ENCODE measurements around the gene MAPRE2.
"Not testable (repeated sequence)": the region's sequence is repeated elsewhere in the genome, so short reads cannot be mapped to it uniquely, and the experiment has no call there.

The MAPRE2 gene

DNA sequence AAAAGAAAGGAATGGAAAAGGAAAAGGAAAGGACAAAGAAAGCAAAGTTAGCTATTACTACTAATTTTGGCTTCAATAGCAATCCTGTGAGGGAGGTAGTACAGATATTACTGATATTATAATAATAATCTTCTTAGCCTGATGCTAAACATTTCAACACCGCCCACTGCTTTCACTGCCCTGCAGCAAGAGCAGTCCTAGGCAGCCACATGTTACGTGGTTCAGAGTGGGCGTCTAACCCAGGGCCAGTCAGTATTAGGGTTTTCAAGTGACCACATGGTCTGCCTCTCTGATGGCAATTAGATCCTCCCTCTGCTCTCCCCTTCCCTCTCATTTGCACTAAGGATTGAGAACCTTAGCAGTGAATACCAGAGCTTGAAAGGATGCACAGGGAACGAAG lies 116.0 kb downstream of the MAPRE2 start:
- no peak for DNase-seq

DNA sequence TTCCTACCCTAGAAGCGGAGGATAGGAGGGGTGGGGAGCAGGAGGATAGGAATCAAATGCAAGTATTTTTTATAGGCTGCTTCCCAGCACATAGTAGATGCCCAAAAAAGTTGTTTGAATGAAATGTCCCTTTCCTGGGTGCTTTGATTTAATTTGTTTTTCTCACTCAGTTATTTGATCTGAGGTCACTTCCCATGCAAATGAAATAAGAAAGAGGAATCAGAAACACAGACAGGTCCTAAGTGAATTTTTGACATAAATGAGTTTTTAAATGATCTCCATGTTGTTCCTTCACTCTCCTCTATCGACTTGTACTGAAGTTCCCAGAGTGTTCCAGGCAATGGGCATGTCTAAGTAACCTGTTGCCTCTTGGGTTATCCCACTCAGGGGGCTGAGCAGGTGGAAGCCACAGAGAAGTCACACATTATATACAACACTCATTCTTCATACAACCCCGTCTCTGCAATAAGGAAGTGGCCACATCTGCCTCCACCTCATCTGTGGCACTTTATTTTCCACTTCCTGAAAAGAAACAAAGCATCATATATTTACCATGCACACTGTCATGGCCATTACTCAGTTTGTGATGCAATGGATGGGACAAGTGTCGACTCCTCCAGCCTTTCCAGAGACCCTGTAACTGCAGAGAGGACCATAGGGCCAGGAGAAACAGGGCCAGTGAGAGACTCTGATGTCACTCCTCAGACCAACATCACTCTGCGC lies 117.7 kb downstream of the MAPRE2 start:
- DNase-seq, result no peak

DNA sequence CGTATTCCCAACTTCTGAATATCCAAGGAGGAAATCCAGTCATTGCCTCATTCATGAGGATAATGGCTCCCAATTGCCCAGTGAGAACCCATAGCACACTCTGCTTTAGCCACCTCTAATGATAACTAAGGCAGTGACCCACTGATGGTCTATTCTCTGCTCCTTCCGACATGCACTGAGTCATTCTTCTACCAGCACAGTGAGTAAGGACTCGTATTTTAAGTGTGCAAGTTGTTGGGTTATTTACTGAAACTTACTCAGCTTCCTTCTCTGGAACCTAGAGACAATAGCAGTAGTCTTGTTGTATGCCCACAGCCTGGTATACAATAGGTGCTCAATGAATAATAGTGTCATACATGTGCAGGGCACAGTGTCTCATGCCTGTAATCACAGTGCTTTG lies 118.6 kb downstream of the MAPRE2 start:
- no peak for DNase-seq

DNA sequence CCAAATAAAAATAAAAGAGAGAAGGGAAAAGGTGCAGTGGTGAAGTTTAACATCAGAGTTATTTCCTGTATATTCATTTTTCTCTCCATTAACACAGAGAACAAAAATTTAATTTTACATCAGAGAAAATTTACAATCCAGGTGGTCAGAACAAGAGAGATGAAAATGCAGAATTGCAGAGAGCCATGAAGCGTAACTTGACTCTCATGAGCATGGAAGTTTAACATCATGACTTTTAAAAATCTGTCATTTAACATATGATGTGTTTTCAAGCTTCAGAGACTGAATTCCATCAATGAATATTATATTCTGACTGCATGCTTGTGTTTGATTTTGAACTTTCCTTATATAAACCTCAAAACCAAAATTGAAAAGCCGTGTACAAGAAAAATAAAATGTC lies 120.3 kb downstream of the MAPRE2 start:
- no peak for DNase-seq

DNA sequence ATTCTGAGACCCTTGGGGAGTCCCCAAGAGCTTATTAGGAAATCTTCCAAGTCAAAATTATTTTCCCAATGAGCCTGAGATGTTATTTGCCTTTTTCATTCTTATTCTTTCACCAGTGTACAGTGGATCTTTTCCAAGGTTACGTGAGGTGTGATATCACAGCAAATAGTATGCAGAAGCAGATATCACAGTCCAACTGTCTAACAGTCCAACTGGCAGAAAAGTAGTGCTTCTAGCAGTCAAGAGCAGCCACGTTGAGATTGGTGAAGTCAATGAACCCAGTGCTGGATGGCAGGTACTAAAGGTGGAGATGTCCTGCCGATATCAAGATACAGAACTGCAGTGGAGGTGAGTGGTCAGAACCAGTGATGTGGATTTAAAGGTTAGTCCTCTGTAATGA lies 120.7 kb downstream of the MAPRE2 start:
- no peak for DNase-seq

DNA sequence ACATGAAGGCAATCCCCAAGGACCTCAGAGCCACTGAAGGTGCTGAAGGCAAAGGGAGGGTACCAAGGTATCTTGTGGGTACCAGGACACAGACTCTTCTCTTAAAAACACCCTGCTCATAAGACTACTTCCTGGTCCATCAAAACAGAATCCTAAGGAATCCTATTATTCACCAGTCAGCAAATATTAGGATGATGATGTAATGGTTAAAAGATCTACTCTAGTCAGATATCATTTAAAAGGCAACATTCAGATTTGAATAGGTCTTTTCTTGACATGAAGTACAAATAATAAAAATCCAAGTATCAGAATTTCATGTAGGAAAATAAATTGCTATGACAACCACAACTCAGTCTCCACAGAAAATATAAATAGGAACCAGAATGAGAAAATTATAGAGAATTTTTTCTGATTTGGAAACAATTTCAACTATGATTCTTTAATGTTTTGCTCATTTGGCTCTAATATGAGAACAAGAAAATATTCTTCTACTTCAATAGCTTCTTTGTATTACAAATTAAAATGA lies 121.9 kb downstream of the MAPRE2 start:
- no peak for DNase-seq

DNA sequence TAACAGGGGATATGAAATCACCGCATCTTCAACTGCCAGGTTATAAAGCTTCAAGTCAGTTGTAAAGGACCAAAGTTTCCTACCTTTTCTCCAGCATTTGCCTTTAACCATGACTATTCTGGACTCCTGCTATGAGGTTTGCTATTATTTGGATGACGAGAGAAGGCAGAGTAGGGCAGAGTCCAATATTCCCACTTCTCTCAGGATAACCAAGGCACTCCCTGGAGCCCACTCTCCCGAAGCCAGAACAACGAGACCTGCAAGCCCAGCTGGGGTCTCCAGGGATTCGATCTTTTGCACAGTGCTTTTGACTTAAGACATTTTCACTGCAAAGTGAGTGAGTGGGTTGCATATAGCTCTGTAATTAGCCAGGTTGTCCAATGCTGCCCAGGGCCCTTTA lies 122.5 kb downstream of the MAPRE2 start:
- no peak for DNase-seq

DNA sequence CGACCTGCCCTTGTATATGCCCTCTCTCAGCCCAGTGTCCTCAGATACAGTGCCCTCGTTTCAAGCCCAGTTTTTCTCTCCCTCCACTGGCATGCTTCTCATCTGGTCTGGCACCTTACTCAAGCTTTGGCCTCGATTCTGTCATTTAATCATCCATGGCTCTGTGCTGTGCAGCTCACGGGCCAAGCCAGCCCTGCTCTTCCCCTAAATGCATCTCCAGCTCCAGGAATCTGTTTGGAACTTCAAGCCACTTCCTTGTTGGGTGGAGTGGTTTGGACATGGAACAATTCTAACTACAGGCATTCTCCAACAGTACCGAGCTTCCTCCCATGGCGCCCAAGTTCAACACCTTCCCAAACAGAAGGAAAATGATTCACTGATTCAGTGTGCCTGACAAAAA lies 122.9 kb downstream of the MAPRE2 start:
- DNase-seq, result no peak

DNA sequence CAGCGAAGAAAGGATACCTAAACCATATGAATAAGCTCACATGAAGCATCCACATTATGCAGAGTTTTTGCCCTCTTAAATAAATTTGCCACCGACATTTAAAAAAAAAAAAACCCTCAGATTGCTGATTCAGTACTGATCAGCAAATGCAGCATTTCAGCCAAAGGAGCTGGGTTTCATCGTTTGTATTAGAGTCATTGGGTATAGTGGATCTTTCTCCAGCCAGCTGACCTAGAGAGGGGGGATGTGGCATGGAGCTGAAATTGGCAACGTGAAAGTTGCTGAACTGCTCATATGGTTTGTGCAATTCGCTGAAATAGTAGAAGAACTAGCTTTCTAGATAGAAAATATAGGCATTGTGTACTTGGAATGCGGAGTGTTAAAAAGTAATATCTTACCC lies 126.1 kb downstream of the MAPRE2 start:
- DNase-seq, result no peak

DNA sequence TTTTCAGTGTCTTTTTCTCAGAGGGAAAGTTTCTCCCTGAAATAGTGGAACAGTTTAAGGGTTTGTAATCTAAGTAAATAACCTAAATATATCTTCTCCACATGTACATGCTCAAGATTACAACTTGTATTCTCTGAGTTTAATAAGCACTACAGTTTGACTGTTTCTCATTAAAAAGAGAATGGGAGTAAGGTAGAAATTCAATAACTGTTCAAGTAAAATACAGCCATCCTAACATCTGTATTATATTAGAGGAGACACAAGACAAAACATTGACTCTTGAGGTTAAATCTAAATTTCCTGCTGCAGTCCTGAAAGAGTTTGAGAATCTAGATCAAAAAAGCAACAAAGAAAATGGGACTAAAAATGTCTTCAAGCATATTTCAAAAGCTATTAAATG lies 126.6 kb downstream of the MAPRE2 start:
- DNase-seq, result no peak

DNA sequence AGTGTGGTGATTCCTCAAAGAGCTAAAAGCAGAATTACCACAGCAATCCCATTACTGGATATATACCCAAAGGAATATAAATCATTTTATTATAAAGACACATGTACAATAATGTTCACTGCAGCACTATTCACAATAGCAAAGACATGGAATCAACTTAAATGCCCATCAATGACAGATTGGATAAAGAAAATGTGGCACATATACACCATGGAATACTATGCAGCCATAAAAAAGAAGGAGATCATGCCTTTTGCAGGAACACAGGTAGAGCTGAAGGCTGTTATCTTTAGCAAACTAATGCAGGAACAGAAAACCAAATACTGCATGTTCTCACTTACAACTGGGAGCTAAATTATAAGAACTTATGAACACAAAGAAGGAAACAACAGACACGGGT lies 129.1 kb downstream of the MAPRE2 start:
- DNase-seq, result not testable (repeated sequence)

DNA sequence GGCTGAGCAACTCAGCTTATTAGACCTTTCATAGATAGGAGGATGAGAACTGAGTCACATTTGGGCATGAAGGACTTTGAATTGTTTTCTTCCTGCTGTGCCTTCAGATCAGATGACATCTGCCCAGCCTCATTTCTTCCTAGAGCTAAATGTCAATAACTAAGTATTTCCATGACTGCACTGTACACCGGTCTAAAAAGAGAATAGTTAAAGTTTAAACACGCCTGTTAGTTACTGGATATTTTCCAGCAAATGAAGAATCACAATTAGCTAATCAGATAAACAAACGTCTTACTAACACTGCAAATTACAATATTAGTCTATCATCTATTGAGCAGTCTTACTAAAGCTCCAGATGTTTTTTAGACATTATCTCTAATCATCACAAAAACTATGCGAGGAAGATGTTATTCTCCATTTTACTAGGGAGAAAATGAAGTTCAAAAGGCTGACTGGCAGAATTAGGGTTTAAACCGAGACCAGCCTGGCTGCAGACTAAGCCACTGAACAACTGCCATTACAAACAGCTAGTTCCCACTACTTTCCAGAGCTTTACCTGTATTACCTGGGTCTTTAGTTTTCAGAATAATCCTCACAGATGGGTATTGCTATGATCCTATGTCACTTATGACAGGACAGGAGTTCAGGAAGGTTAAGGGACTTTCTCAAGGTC lies 130.2 kb downstream of the MAPRE2 start:
- DNase-seq, result no peak

DNA sequence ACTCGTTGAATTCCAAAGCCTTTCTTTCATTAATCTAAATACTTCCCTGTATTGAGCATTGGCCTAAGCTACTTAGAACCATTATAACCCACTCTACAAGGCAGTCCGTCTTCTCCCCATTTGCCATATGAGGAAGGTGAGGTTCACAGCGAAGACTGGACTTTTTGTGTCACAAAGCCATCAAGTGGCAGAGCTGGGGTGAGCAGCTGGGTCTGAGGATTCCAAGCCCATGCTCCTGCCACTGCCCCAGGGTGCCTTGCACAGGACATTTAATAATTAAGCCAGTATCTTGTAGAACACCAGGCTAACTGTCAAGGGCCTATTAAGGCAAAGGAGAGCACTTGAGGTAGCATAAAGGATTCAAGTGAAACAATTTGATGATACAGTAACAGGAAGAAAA lies 130.8 kb downstream of the MAPRE2 start:
- no peak for DNase-seq

DNA sequence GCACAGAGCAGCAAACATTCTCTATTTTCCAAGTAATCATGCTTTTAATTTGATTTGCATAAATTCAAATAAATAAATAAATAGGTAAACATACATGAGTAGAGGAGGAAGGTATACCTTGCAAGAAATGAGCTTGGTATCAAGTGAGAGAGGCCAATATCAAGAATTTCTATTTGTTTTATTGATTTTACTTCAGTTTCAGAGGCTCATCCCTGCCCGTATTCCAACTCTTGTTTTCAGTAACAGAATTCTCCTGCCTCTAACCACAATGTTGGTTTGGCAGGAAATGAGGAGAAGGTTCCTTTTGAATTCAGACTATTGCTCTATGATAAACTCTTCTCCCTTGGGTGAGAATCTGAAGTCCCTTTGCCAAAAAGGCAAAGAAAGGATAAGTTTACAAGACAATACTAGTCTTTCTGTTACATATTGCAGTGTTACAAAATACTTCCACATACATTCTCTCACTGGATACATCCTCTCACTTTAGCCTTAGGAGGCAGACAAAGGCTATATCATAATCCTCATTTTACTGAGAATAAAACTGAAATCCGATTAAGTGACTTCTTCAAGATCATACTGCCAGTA lies 131.3 kb downstream of the MAPRE2 start:
- DNase-seq, result no peak

DNA sequence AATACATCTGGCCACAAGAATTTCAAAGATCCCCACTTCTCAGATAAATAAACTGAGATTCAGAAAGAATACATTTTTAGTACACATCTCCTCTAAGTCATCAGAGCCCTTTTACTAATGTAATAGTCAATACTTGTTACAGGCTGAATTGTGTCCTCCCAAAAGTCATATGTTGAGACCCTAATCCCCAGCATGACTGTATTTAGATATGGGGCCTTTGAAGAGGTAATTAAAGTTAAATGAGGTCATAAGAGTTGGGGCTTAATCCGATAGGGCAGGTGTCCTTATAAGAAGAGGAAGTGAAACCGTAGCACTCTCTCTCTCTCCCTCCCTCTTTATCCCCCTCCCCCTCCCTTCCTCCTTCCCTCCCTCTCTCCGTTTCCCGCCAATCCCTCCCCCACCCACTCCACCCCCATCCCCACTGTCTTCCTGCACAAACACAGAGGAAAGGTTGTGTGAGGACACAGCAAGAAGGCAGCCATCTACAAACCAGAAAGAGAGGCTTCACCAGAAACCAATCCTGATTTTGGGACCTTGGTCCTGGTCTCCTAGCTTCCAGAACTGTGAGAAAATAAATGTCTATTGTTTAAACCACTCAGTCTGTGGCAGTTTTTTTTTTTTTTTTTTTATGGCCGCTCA lies 133.0 kb downstream of the MAPRE2 start:
- no peak for DNase-seq

DNA sequence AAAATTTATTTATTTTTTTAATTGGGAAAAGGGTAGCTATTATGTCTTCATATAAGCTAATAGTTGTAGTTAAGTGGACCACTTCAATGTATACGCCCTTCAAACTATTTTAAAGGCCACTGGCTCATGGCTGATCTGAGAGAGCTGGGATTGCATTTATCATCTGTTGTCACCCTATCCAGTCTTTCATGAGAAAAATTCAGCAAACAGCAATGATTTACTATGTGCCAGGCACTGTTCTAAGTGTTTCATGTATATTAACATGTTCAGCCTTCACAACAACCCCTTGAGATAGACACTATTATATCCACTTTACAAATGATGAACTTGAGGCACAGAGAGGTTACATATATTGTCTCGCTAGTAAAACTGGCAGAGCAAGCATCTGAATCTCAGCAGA lies 133.5 kb downstream of the MAPRE2 start:
- DNase-seq, result no peak

DNA sequence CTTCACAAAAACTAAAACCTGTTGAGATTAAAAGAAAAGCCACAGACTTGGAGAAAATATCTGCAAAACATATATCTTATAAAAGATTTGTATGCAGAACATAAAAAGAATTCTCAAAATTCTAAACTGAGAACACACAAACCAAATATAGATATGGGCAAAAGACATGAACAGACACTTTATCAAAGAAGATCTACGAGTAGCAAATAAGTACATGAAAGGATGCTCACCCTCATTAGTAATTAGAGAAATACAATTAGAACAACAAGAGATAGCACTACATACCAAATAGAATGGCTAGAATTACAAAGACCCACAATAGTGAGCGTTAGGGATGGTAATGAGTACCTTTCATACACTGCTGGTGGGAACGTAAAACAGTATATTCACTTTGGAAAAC lies 135.7 kb downstream of the MAPRE2 start:
- DNase-seq, result no peak

DNA sequence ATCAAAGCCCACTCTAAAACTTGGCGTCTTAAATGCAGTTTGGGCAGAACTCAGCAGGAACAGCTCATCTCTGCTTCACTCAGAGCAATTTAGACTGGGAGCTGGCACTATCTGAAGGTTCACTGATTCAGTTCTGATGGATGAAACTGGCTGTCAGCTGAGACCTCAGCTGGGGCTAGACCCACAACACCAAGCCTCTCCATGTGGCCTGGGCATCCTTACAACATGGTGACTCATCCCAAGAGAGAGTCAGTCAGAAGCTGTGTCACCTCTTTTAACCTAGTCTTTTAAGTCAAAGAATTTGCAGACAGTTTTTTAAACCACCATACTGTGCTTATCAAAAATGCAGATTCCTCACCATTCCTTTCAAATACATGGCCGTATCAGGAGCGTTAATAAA lies 137.0 kb downstream of the MAPRE2 start:
- no peak for DNase-seq

DNA sequence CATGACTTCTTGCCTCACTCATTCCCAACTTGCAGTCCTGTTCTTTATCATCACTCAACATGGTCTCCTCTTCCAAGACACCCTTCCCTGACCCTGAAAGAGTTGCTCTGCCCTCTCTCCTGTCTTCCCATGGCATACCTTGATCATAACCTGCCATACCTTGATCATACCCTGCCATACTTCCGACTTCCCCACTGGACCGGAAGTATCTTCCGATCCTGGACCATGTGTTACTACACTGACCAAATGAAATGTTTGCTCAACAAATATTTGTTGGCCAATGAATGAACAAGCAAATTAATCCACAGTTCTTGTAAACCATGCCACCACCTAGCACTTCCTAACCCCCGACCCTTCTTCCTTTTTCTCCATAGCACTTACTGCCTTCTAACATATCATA lies 138.7 kb downstream of the MAPRE2 start:
- no peak for DNase-seq

DNA sequence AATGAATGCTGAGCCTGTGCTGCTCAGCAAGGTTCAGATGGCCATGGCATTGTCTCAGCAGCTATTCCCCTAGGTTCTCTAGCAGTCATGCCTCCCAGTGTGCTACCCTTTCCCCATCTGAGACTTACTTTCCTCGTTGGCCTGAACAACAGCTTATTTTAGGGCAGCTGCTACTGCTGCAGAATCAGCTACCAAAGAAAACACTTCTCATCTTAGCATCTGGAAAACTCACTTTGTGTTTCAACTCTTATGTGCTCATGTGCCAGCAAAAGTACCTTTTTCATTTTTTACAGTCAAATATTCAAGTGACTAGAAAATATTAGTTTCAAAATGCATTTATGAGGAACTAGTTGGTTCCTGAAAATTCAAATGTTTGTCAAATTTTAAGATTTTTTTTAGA lies 139.2 kb downstream of the MAPRE2 start:
- no peak for DNase-seq

DNA sequence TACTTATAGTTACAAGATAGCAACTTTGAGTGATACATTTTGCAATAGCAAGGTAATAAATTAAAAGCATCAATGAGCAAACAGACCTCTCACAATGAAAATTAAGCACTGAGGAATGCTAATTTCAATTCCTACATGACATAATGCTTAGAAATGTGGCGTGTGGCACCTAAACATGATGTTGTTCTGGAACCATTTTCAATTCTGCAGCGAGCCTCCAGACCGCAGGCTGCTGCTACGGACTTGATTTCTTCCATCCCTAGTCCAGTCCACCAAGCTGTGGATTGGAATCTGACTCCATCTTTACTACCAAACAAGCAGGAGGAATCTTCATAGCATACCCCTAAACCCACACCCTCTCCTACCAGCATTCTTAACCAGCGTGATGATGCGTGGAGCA lies 140.9 kb downstream of the MAPRE2 start:
- no peak for DNase-seq

DNA sequence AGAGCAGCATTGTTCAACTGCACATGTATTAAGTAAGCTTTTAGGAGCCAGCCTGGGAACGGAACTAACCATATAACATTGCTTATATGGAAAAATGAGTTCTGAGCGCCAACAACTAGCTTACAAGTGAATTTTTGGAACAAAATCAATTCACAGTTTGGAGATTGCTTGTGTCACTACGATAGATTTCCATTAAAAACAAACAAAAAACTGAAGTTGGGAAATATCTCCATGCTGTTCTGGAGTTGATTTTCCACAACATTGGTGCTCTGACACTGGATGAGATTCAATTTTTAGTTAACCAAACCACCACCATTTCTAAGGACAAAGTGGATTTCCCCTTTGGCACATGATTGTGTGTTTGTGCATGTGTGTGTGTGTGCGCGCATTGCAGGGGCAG lies 142.7 kb downstream of the MAPRE2 start:
- no peak for DNase-seq

DNA sequence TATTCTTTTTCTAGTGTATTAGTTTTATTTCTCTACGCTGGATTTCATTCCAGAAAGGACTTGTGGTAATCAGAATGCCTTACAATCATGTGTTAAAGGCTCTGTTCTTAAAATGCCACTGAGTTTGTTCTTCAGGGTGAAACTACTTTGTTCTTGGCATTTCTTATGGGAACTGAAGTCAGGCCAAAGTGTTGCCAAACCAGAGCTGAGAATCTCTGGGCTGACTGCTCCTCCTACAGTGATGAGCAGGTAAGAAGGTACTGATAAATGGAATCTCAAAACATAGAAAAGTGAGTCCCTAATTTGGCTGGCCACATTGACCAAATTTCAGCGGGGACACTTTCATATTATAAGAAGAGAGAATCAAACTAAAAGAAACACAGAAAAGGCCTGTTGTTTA lies 144.6 kb downstream of the MAPRE2 start:
- no peak for DNase-seq

Data from cortex of kidney (tissue), 1 donor.